NCI-H82 treated with DMSO at 0.1 percent for 48 hours (cell line): Measurements from ENCODE around the gene PRXL2B.
A peak's percentile ranks its signal among the peaks of the same experiment; 100 is the strongest.
"Not testable (repeated sequence)": the region's sequence is repeated elsewhere in the genome, so short reads cannot be mapped to it uniquely, and the experiment has no call there.

ENCODE experiments used
- DNase-seq: peaks from one replicate; lab custom pipeline; 2025; ENCODE audit not compliant: unreplicated experiment; lab: John Stamatoyannopoulos, UW

PRXL2B gene, protein sequence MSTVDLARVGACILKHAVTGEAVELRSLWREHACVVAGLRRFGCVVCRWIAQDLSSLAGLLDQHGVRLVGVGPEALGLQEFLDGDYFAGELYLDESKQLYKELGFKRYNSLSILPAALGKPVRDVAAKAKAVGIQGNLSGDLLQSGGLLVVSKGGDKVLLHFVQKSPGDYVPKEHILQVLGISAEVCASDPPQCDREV

GRCh38 chr1:2586154-2587070, at the start of gene PRXL2B:
TSS of gene PRXL2B (plus strand) at chr1:2586777. CDS start at chr1:2586886, 109 bp downstream.
- peak; percentile 86 for DNase-seq

- DNase-seq, result no peak
Measured at GRCh38 chr1:2537784-2538115, 48.8 kb upstream of the PRXL2B start.

DNA sequence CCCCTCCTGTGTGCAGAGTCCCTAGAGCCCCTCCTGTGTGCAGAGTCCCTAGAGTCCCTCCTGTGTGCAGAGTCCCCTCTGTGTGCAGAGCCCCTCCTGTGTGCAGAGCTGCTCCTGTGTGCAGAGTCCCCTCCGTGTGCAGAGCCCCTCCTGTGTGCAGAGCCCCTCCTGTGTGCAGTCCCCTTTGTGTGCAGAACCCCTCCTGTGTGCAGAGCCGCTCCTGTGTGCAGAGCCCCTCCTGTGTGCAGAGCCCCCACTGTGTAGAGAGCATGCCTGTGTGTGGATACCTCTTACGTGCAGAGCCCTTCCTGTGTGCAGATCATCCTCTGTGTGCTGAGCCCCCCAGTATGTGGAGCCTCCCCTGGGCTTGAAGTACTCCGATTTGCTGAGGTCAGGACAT, 48.2 kb upstream of the PRXL2B start:
- no peak for DNase-seq

DNA sequence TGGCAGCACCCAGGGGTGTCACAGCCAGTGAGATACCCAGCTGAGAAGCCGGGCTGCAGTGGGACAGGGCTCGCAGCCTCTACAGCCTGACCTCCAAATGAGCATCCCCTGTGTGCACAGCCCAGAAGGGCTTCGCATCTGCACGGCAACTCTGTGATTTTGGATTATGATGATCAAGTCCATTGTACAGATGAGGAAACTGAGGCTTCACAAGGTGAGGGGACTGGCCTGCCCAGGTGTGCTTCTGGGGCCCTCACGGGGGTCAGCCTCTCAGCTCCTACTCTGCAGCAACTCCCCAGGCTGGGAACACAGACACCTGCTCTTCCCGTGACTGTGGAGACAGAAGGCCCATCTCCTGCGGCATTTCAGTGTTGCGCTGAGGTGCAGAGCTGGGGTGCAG, 47.7 kb upstream of the PRXL2B start:
- no peak for DNase-seq

- no peak for DNase-seq
Measured at GRCh38 chr1:2539312-2539907, 47.2 kb upstream of the PRXL2B start.

DNA sequence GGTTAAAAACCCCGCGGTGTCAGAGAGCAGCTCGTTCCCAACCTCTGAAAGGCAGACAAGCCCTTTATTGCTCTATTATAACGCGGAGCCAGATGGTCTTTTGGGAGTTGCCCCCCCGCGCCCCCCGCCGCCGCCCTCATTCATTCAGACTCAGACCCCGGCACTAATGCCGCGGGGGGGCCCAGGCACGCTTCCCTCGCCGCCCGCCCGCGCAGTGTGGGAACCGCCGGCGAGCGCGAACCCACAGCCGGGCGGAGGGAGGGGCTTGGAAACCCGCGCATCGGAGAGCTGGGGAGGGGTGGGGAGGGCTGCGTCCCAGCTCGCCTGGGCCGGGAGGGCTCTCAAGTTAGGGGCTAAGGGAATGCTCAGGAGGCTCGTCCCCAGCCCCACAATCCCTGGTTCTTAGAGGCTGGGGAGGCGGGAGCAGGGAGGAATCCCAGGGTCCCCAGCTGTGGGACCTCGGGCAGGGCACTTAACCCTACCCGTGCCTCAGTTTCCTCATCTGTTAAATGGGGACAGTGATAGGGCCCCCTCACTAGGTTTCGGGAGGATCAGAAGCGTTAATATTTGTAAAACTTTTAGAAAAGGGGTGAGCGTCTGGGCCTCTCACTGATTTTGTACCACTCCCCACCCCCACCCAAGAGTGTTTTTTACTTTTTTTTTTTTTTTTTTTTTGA, 45.6 kb upstream of the PRXL2B start:
- DNase-seq, result peak; percentile 57

- DNase-seq, result no peak
Measured at GRCh38 chr1:2541619-2542245, 44.8 kb upstream of the PRXL2B start.

DNA sequence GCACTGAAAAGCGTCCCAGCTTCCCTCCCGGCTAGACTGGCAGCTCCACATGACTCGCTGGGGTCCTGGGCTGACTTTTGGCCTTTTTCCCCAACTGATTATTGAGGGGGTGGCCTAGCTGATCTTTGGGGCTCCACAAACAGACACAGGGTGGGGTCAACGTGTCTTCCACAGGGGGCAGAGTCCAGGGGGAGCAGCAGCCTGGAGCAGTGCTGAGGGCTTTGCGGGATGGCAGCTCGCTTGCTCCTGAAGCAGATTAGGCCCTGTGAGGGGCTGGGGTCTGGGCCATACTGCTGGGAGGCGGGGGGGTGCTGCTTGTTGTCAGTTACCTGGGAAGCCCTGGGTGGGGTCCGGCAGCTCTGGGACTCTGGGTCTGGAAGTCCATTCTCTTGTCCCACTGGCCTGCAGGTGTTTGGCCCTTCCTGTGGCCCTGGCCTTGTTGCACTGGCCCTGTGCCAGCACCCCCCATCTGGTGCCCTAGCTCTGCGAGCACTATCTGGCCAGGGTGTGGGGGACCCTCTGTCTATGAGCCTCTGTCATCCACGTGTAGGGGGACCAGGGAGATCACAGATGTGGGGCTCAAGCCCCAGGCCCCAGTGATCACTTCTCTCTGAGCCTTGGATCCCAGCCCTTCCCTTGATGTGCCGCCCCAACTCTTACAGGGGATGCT, 44.2 kb upstream of the PRXL2B start:
- no peak for DNase-seq

GRCh38 chr1:2543543-2544092, 43.0 kb upstream of the PRXL2B start:
- DNase-seq, result no peak

DNA sequence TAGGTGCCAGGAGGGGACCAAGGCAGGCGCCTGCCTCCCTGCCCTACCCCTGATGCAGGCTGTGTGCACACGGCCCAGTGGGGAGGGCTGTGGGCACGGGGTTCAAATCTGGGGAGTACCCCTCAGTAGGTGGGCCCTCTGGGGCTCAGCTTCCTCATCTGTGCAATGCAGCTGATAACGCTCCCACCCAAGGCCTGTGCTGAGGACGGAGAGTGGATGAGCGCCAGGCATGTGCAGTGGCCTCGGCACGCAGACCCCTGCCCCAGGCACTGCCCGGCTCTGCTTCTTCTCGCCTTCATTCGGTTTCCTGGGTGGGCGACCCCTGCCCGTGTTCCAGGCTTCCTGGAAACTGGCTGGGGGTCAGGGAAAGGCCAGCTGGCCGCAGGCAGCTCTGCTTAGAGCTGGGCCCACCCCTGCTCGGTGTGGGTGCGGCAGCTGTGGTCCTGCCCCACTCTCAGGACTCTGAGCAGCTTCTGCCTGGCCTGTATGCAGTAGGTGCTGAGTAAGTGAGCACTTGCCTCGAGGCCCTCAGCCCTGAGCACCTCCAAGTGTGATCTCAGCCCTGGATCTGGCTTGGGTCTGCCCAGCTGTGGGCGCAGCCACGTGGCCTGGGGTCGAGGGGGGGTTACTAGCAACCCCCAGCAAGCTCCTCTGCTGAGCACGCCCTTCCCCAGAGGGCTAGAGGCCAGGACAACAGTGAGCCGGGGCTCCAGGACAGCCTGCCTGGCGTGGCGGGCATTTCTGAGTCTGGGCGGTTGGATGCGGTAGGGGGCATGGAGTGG, 42.3 kb upstream of the PRXL2B start:
- DNase-seq, result no peak

DNA sequence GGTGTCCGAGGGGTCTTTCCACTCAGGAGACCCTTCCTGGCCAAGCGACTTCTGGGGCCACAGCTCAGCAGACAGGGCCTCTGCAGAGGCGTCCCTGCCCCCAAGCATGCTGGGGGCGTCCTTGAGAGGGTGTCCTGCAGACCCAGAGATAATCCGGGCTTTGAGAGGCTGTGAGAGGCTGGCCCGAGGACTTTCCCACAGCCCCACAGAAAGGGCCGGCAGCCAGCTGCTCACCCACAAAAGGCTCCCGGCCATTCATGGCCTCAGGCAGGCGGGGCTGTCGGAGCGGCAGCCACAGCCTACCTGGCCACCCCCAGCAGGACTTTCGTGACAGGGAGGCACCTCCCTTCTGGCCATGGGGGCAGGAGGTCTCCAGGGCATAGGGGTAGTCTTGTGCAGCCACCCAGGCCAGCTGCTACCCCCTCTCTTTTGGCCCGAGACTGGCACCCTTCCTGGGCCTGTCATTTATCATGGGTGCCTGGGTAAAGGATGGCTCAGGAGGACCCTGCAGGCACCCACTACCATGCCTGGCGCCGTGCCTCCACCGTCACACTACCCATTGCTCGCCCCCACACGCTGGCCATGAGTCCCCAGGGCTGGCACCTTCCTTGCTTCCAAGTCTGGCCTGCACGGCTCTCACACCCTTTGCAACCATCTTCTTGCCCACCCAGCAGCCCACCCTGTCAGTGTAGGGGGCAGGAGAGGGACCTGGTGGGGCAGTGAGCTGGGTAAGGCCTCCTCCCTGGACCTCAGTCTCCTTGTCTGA, 41.5 kb upstream of the PRXL2B start:
- DNase-seq, result peak; percentile 14

DNA sequence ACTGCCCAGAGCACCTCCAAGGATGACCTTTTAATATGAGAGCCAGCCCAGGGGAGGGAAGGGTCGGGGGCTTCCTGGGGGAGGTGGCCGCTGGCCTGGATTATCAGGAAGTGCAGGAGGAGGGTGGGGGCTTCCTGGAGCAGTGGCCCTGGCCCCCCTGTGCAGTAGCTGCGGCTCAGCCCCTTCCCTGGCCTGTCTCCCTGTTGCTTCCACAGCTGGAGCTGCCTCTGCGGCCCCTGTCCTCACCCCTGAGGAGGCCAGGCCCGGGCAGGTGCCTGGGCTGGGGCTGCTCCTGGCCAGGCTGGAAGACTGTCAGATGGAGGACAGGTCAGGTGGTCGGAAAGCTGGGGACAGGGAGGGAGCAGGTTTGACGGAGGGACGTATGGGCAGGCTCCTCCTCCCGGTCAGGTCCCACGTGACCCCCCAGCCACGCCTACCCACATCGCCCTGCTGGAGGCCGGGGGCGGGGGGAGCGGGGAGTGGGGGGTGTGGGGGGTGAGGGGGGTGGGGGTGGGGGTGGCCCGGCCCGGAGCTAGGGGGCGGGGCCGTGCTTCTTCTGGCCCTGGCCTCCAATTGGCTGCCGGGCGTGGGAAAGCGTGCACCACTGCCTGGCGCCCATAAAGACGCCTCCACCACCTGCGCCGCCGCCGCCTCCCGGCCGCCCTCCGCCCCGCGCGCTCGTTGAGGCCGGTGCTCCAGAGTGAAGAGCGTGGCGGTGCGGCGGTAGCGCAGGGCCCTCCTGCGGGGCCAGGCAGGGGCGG, 40.6 kb upstream of the PRXL2B start:
- DNase-seq, result peak; percentile 91

GRCh38 chr1:2546515-2547209, 39.9 kb upstream of the PRXL2B start:
- peak; percentile 57 for DNase-seq

DNA sequence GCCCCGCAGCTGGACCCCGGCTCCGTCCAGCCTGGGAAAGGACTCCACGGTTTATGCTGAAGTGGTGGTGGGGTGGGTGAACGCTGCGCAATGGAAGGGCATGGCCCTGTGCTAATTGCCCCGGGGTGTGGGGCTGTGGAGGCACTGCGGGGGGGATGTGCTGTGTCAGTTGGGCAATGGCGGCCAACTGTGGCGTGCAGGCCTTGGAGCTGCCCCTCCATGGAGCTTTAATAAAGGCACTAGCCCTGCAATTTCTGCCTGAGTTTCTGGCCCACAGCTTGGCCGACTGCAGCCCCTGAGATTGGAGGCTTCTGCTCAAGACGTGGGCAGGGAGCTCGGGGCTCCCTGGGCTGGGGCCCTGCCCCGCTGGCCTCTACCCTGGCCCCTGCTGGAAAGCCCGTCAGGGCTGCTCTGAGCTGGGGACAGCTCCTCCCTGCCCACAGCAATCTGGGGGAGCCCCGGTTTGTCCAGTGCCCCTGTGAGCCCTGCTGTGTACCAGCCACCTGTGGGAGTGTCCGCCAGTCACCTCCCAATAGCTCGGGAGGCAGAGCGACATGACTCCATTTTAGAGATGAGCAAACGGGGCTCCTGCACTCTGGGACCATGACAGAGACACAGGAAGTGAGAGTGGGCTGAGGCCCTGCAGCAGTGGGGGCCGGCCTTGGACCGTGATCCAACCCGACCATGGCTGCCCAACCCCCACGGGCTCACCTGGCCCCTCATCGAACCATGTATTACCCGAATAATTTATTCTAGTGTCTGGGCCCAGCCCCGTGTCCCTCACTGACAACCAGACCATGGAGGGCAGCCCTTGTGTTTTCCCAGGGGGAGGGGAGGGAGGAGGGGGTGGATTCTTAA, 39.1 kb upstream of the PRXL2B start:
- DNase-seq, result no peak

DNA sequence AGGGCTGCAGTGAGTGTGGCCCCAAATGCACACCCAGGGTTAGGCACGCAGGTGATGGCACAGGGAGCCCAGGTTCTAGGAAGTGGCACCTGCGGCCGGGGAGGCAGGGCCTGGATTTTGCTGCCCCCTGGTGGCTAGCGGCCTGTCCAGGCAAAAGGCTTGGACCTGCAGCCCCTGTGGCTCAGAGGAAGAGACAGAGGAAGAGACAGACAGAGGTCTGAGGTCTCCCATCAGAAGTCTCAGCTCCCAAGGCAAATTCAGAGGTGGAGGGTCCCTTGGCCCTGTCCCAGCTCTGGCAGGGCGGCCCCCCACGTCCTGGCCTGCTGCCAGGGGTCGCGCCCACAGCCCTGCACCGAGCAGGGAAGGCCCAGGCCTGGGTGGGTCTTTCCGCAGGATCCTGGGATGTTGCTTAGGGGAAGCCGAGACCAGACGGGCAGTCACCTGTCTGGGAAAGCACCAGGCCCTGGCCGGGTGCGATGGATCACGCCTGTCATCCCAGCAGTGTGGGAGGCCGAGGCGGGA, 38.4 kb upstream of the PRXL2B start:
- DNase-seq, result peak; percentile 25

DNA sequence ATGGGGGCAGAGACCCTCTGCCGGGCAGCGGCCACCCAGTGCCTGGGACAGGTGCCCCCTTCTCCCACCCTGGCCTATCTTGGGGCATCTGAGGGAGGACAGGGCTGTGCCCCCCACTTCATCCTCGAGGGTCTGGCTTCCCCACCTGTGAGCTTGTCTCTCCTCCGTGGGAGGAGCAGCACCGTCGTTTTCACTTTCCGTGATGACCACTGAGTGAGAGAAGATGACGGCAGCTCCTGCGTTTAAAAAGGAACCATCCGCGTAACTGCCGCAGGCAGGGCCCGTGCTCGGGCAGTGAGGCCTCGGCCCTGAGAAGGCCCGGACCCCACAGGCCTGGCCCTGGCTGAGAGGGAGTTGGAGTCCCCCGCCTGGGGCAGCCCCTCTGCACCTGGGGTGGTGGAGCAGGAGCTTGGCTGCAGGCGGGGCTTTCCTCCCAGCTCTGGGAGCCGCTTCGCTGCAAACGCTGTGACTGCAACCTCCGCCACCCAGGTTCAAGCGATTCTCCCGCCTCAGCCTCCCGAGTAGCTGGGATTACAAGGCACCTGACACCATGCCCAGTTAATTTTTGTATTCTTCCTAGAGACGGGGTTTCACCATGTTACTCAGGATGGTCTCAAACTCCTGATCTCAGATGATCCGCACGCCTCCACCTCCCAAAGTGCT, 37.1 kb upstream of the PRXL2B start:
- not testable (repeated sequence) for DNase-seq
